ENCODE measurements around the gene AP1S1.
"Not testable (repeated sequence)": the region's sequence is repeated elsewhere in the genome, so short reads cannot be mapped to it uniquely, and the experiment has no call there.

The AP1S1 gene

GRCh38 chr7:101201695-101202602 lies 47.7 kb downstream of the AP1S1 start:
- no peak for DNase-seq

- DNase-seq = no peak
Observed at GRCh38 chr7:101202603-101202918, 48.3 kb downstream of the AP1S1 start.

GRCh38 chr7:101203740-101204738 lies 49.8 kb downstream of the AP1S1 start:
- DNase-seq = not testable (repeated sequence)

GRCh38 chr7:101205901-101206664 lies 51.8 kb downstream of the AP1S1 start:
- no peak for DNase-seq

- no peak for DNase-seq
Observed at GRCh38 chr7:101206665-101207042, 52.4 kb downstream of the AP1S1 start.

- no peak for DNase-seq
Observed at GRCh38 chr7:101207459-101207858, 53.2 kb downstream of the AP1S1 start.

- DNase-seq = no peak
Observed at GRCh38 chr7:101208794-101209193, 54.5 kb downstream of the AP1S1 start.

GRCh38 chr7:101210143-101210542 lies 55.9 kb downstream of the AP1S1 start:
- DNase-seq = no peak

Measured in NCI-H2081 (cell line).